HL-60 (cell line): Measurements from ENCODE around the gene NRXN3.

Experiments used
- DNase-seq, 2 experiments: peaks; one replicate each; pipeline ENCODE4 v3.0.0-alpha.2; 2010 to 2020; ENCODE audit warnings: low read depth in 1 of 2, low spot score in 1 of 2
- H3K27ac ChIP-seq: fragments of 250-450 bp; sonication (Bioruptor Pico); replicated peaks from 2 replicates; pipeline ENCODE4 v1.5.1; 2020; ENCODE audit warnings: mild to moderate bottlenecking, moderate library complexity
- H3K27me3 ChIP-seq: fragments of 250-450 bp; sonication (Bioruptor Pico); 2 replicates; pipeline ENCODE4 v1.5.1; 2021; ENCODE audit warnings: mild to moderate bottlenecking, moderate library complexity; ENCODE audit not compliant: insufficient read depth, poor library complexity, severe bottlenecking
- H3K4me3 ChIP-seq: replicated peaks from 2 replicates; pipeline ENCODE4 v1.5.1; 2011; ENCODE audit warnings: mild to moderate bottlenecking, control low read depth, low read length; ENCODE audit not compliant: insufficient read depth
- GABPA ChIP-seq: IDR thresholded peaks from 2 replicates; pipeline ENCODE4 v1.6.1; 2012; ENCODE audit warnings: low read depth
- POLR2AphosphoS5 ChIP-seq: IDR thresholded peaks from 2 replicates; pipeline ENCODE4 v1.6.1; 2012; ENCODE audit warnings: low read depth
- SPI1 ChIP-seq: IDR thresholded peaks from 2 replicates; pipeline ENCODE4 v1.6.1; 2012; ENCODE audit warnings: low read depth, mild to moderate bottlenecking, borderline replicate concordance
- TF ChIP-seq, protein P1 (sequence below): IDR thresholded peaks from 2 replicates; pipeline ENCODE4 v1.6.1; 2012; ENCODE audit warnings: low read depth; ENCODE audit not compliant: insufficient replicate concordance
- TF ChIP-seq, protein P2 (sequence below): IDR thresholded peaks from one replicate; pipeline ENCODE4 v1.5.1; 2011; ENCODE audit warnings: low read length, control low read depth, inconsistent platforms; ENCODE audit not compliant: insufficient read depth

The NRXN3 gene

DNA sequence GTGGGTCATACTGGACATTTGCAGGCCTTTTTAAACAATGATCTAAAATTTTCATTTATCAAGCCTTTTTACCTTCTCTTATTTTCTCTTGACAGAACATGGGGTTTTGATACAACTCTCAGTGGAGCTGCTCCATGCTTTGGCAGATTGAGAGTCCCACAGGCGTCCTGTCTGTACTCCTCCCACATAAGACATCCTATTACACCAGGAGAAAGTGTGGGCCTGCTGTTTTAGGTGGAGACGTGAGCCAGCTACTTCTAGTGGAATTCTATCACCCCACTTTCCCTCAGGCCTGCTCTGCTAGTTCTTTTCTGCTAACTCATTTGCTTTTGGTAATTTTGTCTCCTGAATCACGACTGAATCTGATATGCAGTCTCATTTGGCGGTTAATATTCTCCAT is 33.5 kb upstream of the NRXN3 start:
- no peak for DNase-seq
- no peak overlapping the region for H3K27ac ChIP-seq
- TF ChIP-seq SPI1 (no peak), POLR2AphosphoS5 (no peak), GABPA (no peak)
- TF ChIP-seq, protein P1, sequence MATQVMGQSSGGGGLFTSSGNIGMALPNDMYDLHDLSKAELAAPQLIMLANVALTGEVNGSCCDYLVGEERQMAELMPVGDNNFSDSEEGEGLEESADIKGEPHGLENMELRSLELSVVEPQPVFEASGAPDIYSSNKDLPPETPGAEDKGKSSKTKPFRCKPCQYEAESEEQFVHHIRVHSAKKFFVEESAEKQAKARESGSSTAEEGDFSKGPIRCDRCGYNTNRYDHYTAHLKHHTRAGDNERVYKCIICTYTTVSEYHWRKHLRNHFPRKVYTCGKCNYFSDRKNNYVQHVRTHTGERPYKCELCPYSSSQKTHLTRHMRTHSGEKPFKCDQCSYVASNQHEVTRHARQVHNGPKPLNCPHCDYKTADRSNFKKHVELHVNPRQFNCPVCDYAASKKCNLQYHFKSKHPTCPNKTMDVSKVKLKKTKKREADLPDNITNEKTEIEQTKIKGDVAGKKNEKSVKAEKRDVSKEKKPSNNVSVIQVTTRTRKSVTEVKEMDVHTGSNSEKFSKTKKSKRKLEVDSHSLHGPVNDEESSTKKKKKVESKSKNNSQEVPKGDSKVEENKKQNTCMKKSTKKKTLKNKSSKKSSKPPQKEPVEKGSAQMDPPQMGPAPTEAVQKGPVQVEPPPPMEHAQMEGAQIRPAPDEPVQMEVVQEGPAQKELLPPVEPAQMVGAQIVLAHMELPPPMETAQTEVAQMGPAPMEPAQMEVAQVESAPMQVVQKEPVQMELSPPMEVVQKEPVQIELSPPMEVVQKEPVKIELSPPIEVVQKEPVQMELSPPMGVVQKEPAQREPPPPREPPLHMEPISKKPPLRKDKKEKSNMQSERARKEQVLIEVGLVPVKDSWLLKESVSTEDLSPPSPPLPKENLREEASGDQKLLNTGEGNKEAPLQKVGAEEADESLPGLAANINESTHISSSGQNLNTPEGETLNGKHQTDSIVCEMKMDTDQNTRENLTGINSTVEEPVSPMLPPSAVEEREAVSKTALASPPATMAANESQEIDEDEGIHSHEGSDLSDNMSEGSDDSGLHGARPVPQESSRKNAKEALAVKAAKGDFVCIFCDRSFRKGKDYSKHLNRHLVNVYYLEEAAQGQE = no peak
- TF ChIP-seq, protein P2, sequence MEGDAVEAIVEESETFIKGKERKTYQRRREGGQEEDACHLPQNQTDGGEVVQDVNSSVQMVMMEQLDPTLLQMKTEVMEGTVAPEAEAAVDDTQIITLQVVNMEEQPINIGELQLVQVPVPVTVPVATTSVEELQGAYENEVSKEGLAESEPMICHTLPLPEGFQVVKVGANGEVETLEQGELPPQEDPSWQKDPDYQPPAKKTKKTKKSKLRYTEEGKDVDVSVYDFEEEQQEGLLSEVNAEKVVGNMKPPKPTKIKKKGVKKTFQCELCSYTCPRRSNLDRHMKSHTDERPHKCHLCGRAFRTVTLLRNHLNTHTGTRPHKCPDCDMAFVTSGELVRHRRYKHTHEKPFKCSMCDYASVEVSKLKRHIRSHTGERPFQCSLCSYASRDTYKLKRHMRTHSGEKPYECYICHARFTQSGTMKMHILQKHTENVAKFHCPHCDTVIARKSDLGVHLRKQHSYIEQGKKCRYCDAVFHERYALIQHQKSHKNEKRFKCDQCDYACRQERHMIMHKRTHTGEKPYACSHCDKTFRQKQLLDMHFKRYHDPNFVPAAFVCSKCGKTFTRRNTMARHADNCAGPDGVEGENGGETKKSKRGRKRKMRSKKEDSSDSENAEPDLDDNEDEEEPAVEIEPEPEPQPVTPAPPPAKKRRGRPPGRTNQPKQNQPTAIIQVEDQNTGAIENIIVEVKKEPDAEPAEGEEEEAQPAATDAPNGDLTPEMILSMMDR = no peak
- no peaks in the 10 kb centered on the region for H3K27me3 ChIP-seq
- no peak overlapping the region for H3K4me3 ChIP-seq

DNA sequence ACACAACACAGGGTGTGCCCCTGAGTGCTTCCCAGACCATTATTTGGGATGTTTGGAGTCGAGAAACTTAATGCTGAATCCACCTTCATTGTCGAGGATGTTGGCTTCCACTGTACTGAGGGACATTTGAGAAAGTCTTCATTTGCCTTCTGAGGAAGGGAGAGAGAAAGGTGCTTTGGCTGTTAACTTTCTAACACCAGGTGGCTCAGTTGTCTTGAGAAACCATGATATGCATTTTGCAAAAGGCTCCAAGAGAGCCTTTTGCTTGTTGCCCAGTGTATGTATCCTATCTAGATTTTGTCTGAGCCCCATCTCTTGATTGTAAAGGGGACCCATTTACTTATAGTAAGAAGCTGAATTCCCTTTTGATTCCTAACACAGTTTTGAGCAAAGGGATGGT is 28.6 kb upstream of the NRXN3 start:
- Histone ChIP-seq H3K4me3 (no peak overlapping the region), H3K27ac (no peak overlapping the region), H3K27me3 (no peaks in the 10 kb centered on the region)
- TF ChIP-seq, protein P2 = no peak
- TF ChIP-seq POLR2AphosphoS5 (no peak), GABPA (no peak), SPI1 (no peak)
- TF ChIP-seq, protein P1 = no peak
- DNase-seq = no peak

DNA sequence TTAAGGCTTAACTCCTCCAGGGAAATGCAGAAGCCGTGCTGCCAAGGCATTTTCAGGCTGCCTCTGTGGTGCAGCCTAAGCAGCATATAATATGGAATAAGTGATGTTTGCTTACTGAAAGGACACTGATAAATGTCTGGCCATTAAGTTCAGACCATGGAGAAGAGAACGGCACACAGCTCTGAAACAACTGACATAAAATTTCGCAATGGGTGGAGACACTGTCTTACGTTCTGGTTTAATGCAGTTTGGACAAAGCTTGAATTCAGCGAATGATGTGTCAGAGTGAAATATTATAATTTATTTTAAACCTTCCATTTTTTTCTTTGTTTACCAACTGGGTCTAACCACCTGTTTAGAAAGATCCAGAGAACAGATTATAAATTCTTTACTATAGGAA is 27.2 kb upstream of the NRXN3 start:
- TF ChIP-seq SPI1 (no peak), POLR2AphosphoS5 (no peak), GABPA (no peak)
- TF ChIP-seq, protein P2 = no peak
- TF ChIP-seq, protein P1 = no peak
- no peak for DNase-seq
- Histone ChIP-seq H3K27me3 (no peaks in the 10 kb centered on the region), H3K27ac (no peak overlapping the region), H3K4me3 (no peak overlapping the region)
